ENCODE results near the gene NELL2.

DNA sequence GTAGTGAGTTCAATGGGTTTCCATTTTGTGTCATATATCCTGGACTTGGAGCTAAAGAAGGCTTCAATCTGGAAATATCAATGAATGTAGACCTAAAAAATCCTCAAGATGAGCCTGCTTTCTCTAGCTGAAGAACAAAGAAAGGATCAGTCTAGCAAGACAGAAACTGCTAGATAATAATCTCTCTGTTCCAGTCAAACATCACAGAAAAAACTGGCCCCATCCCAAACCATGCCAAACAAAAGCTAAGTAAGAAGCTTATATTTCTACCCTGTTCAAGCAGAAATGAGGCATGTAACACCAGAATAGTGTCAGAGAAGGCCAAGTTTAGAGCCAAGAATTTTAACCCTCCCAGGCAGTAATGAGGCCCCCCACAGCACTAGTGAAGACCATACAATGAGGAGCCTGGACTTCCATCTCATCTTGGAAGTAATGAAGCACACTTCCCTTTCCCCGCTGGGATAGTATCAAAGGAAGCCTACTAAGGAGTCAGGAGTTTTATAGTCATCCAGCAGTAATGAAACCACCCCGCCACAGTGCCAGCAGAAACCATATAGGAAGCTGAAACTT, 95.8 kb downstream of the NELL2 start:
- TF ChIP-seq, protein P1, sequence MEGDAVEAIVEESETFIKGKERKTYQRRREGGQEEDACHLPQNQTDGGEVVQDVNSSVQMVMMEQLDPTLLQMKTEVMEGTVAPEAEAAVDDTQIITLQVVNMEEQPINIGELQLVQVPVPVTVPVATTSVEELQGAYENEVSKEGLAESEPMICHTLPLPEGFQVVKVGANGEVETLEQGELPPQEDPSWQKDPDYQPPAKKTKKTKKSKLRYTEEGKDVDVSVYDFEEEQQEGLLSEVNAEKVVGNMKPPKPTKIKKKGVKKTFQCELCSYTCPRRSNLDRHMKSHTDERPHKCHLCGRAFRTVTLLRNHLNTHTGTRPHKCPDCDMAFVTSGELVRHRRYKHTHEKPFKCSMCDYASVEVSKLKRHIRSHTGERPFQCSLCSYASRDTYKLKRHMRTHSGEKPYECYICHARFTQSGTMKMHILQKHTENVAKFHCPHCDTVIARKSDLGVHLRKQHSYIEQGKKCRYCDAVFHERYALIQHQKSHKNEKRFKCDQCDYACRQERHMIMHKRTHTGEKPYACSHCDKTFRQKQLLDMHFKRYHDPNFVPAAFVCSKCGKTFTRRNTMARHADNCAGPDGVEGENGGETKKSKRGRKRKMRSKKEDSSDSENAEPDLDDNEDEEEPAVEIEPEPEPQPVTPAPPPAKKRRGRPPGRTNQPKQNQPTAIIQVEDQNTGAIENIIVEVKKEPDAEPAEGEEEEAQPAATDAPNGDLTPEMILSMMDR (IDR thresholded peaks at IDR 0.05), result no peak
- TF ChIP-seq POLR2A (IDR thresholded peaks at IDR 0.05), result no peak

Data from vagina (tissue), 2 donors.